ENCODE data around the gene SPRN. TPM values are rescaled to one million over a fixed set of nuclear protein-coding genes. Genes with fewer than 3 reads are reported as not detected.

Gene SPRN
- total and polyA plus RNA-seq, 2 experiments from 2014 or later, result 0.31 TPM

GRCh38 chr10:133455611-133456031, 31.2 kb upstream of the SPRN start (continued):
- TF ChIP-seq ZNF462 (CRISPR knock-in tag; IDR thresholded peaks at IDR 0.05), result no peak
- no peak for TF ChIP-seq ETS1 (IDR thresholded peaks at IDR 0.05)

GRCh38 chr10:133455196-133455595, 30.8 kb upstream of the SPRN start:
- Histone ChIP-seq H3K79me2 (replicated peaks; ENCODE audit: insufficient read depth) (no peaks in the 10 kb centered on the region), H3K36me3 (ENCODE audit: insufficient read depth) (no peaks in the 10 kb centered on the region), H3F3A (replicated peaks; ENCODE audit: low read depth) (no peaks in the 10 kb centered on the region), H3K4me2 (no peak overlapping the region), H3K9me2 (ENCODE audit: insufficient read depth) (no peaks in the 10 kb centered on the region), H3K27me3 (ENCODE audit: insufficient read depth) (no peaks in the 10 kb centered on the region), H3K4me3 (no peak overlapping the region), H3K27ac (ENCODE audit: low read depth) (no peak overlapping the region), H3K4me1 (ENCODE audit: insufficient read depth) (no peaks in the 10 kb centered on the region), H4K20me1 (replicated peaks; ENCODE audit: insufficient read depth) (no peaks in the 10 kb centered on the region), H2AFZ (no peak overlapping the region)
- Mint-ChIP-seq H3K36me3 (ENCODE audit: low read depth) (0 out of 3 replicates have a peak, but pooled peaks cover 2% of the 10 kb centered on the region), H3K27me3 (ENCODE audit: insufficient read depth, low read depth, poor library complexity) (peaks cover 10% of the 10 kb centered on the region), H3K27ac (no peak overlapping the region), H3K4me1 (no peaks in the 10 kb centered on the region), H3K4me3 (no peak overlapping the region), H3K9me3 (peaks cover 57% of the 10 kb centered on the region)
- ATAC-seq (no peak), DNase-seq (ENCODE audit: low spot score) (no peak)
- TF ChIP-seq EZH2phosphoT487 (IDR thresholded peaks at IDR 0.05; ENCODE audit: unreplicated experiment) (no peak), REST (IDR thresholded peaks at IDR 0.05; ENCODE audit: unreplicated experiment) (no peak), ETS1 (IDR thresholded peaks at IDR 0.05) (no peak), ZNF331 (CRISPR knock-in tag; IDR thresholded peaks at IDR 0.05; ENCODE audit: low read depth) (no peak), NANOG (IDR thresholded peaks at IDR 0.05; ENCODE audit: borderline replicate concordance) (no peak), CTCF (conservative IDR thresholded peaks at IDR 0.05; ENCODE audit: low read depth in 2 of 2) (no peak), STAT1 (IDR thresholded peaks at IDR 0.05; ENCODE audit: unreplicated experiment) (no peak)

Data from GM23338 (cell line).